Common myeloid progenitor, CD34-positive (primary cell): ENCODE data around the gene FMNL2.

Source experiments
- CTCF ChIA-PET: fragments of 350-600 bp; sonication (Branson Sonifier 250); formaldehyde crosslinking; loops from one replicate; lab custom pipeline; 2021; ENCODE audit warnings: antibody characterized with exemption; lab: Charles Lee
- POLR2A ChIA-PET: fragments of 350-600 bp; sonication (Branson Sonifier 250); formaldehyde crosslinking; loops from one replicate; lab custom pipeline; 2021; ENCODE audit warnings: antibody characterized with exemption; lab: Charles Lee
- DNase-seq, 3 donors: peaks; one replicate each; pipeline versions ENCODE4 v3.0.0 to v3.0.0-alpha.2; 2013
- H3K27ac ChIP-seq, 2 experiments: 1 replicate in 1 of 2; 2 replicates in 1 of 2; pipeline ENCODE4 v1.7.0; 2013; ENCODE audit warnings: inconsistent platforms in 2 of 2, low read length in 2 of 2, mild to moderate bottlenecking in 2 of 2, low read depth in 1 of 2, moderate library complexity in 1 of 2; ENCODE audit not compliant: severe bottlenecking in 2 of 2, insufficient read depth in 1 of 2, poor library complexity in 1 of 2
- H3K27me3 ChIP-seq, 5 experiments: replicated peaks in 2 of 5; 1 replicate in 3 of 5; 2 replicates in 2 of 5; pipeline versions ENCODE4 v1.6.1 to v1.7.0; 2013; ENCODE audit warnings: low read length in 4 of 5, mild to moderate bottlenecking in 2 of 5, moderate library complexity in 2 of 5, inconsistent platforms in 1 of 5; ENCODE audit not compliant: insufficient read depth in 5 of 5, control insufficient read depth in 4 of 5
- H3K36me3 ChIP-seq, 4 experiments: 1 replicate in 2 of 4; 2 replicates in 2 of 4; pipeline versions ENCODE4 v1.6.1 to v1.7.0; 2013; ENCODE audit warnings: low read length in 3 of 4, control low read depth in 1 of 4, mild to moderate bottlenecking in 1 of 4; ENCODE audit not compliant: control insufficient read depth in 4 of 4, insufficient read depth in 4 of 4
- H3K4me1 ChIP-seq, 4 experiments: 1 replicate in 3 of 4; 2 replicates in 1 of 4; pipeline versions ENCODE4 v1.6.1 to v1.7.1; 2013; ENCODE audit warnings: low read length in 3 of 4, mild to moderate bottlenecking in 3 of 4, control low read depth in 1 of 4, inconsistent platforms in 1 of 4, moderate library complexity in 1 of 4; ENCODE audit not compliant: control insufficient read depth in 4 of 4, insufficient read depth in 4 of 4; ENCODE audit errors: control extremely low read depth in 1 of 4
- H3K4me3 ChIP-seq, 7 experiments: 1 replicate in 4 of 7; 2 replicates in 3 of 7; pipeline versions ENCODE4 v1.5.1 to v1.7.0; 2013; ENCODE audit warnings: mild to moderate bottlenecking in 7 of 7, low read length in 6 of 7, moderate library complexity in 6 of 7, inconsistent platforms in 2 of 7, low read depth in 2 of 7, control low read depth in 1 of 7; ENCODE audit not compliant: insufficient read depth in 4 of 7, control insufficient read depth in 1 of 7; ENCODE audit errors: extremely low read depth in 1 of 7
- H3K9me3 ChIP-seq, 5 experiments: 1 replicate in 4 of 5; 2 replicates in 1 of 5; pipeline versions ENCODE4 v1.6.1 to v1.7.1; 2013; ENCODE audit warnings: low read length in 4 of 5, mild to moderate bottlenecking in 2 of 5, inconsistent platforms in 1 of 5, low read depth in 1 of 5, moderate library complexity in 1 of 5; ENCODE audit not compliant: control insufficient read depth in 4 of 5, insufficient read depth in 2 of 5; ENCODE audit errors: control extremely low read depth in 1 of 5
- WGBS: methylation state at CpG from one replicate; pipeline ENCODE4 v1.1.5; 2013; ENCODE audit not compliant: insufficient coverage; 5-methylcytosine and 5-hydroxymethylcytosine counted together

The FMNL2 gene

DNA sequence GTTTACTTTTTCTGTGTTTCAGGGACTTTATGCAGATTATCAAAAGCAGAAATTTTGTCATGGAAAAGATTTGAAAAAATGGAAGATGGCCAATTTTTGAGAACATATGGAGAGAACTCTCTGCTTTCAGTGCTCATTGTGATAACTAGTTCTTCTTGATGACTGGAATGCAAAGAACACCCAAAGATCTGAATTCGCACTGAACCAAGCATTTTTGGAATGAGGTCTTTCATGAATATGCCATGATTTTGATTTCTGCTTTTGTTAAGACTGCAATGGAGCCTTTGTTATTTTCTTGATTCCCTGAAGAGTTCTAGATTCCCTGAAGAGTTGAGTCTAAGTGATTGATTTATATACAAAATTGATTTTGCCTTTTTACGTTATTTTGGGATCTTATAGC lies 124.1 kb downstream of the FMNL2 start:
- H3K27me3 ChIP-seq = no peaks in the 10 kb centered on the region
- no peak overlapping the region for H3K27ac ChIP-seq
- CTCF ChIA-PET = no interaction called here
- 100% methylated on average over 1 of the region's 2 CpGs for WGBS
- H3K36me3 ChIP-seq = no peaks in the 10 kb centered on the region
- no peaks in the 10 kb centered on the region for H3K9me3 ChIP-seq
- DNase-seq = no peak
- H3K4me3 ChIP-seq = no peak overlapping the region
- POLR2A ChIA-PET = no interaction called here
- no peaks in the 10 kb centered on the region for H3K4me1 ChIP-seq

DNA sequence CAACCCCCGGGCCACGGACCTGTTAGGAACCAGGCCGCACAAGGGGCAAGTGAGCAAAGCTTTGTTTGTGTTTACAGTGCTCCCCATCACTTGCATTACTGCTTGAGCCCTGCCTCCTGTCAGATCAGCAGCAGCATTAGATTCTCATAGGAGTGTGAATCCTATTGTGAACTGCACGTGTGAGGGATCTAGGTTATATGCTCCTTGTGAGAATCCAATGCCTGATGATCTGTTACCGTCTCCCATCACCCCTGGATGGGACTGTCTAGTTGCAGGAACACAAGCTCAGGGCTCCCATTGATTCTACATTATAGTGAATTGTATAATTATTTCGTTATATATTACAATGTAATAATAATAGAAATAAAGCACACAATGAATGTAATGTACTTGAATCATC lies 125.6 kb downstream of the FMNL2 start:
- POLR2A ChIA-PET = no interaction called here
- H3K9me3 ChIP-seq = no peaks in the 10 kb centered on the region
- DNase-seq = no peak
- no peak overlapping the region for H3K4me3 ChIP-seq
- H3K4me1 ChIP-seq = no peaks in the 10 kb centered on the region
- H3K27me3 ChIP-seq = no peaks in the 10 kb centered on the region
- no peak overlapping the region for H3K27ac ChIP-seq
- CTCF ChIA-PET = no interaction called here
- H3K36me3 ChIP-seq = no peaks in the 10 kb centered on the region
- 100% methylated on average over 1 of the region's 6 CpGs for WGBS

DNA sequence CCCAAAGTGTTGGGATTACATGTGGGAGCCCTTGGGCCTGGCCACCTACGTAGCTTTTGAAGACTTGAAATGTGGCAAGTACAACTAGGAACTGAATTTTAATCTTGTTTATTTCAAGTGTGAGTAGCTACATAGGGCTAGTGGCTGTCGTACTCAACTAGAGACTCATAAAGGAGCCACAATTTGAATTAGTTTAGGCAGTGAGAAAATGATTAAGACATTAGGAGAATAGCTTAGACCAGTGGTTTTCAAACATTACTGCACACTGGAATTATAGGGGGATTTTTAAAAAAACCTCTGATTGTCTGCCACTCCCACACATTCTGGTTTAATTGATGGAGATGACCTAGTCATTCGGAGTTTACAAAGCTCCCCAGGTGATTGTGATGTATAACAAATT lies 127.1 kb downstream of the FMNL2 start:
- Histone ChIP-seq H3K36me3 (no peaks in the 10 kb centered on the region), H3K4me3 (no peak overlapping the region), H3K9me3 (no peaks in the 10 kb centered on the region), H3K27me3 (no peaks in the 10 kb centered on the region), H3K27ac (no peak overlapping the region), H3K4me1 (peaks cover 5 to 13% (median 6%) of the 10 kb centered on the region in 4 experiments)
- CTCF ChIA-PET = no interaction called here
- POLR2A ChIA-PET = no interaction called here
- 92% methylated on average over 1 of the region's 3 CpGs for WGBS
- no peak for DNase-seq

DNA sequence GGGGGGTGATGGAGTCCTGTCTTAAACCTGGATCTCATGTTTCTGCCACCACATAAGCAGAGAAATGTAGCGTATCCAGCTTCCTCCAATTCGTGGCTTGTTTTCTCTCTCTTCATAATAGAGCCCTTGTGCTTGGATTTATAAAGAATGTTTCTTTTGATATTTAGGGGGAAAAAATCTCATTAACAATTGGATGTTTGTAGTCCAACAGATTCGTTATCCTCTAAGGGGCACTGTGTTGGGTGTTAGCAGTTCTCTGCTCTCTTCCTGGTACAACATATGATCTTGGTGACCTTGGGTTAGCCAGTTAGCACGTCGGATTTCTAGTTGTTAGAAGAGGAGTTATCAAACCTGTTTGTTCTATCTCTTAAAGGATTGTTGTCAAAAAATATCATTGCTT lies 127.8 kb downstream of the FMNL2 start:
- Histone ChIP-seq H3K4me1 (peaks cover 7 to 19% (median 9%) of the 10 kb centered on the region in 4 experiments), H3K36me3 (no peaks in the 10 kb centered on the region), H3K9me3 (no peaks in the 10 kb centered on the region), H3K27ac (no peak overlapping the region), H3K4me3 (no peak overlapping the region), H3K27me3 (no peaks in the 10 kb centered on the region)
- DNase-seq = no peak
- POLR2A ChIA-PET = no interaction called here
- CTCF ChIA-PET = no interaction called here
- 100% methylated on average over 2 of the region's 5 CpGs for WGBS

DNA sequence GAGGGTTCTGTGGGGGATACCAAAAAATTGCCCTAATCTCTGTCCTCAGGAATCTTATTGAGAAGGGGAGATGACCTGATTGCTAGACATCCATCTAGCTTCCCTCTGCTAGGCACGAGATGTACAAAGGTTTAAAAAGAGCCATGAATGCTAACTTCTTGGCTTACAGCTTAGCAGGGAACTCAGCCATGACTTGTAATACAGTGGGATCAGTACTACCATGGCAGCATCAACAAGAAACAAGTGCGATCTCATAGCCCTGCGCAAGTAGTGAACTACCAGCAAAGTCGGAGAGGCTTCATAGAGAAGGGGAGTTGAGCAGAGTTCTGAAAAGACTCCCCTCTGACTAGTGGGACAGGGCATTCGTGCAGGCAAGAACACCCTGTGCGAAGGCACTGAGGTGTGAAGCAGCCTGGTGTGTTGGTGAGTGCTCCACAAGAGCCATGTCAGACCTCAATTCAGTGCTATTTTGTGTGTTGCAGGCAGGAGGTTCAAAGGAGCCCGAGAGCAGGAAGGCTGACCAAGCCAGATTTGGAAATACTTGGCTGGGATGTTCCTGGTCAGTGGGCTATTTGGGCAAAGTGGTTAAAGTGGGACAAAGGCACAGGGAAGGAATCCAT lies 130.0 kb downstream of the FMNL2 start:
- Histone ChIP-seq H3K36me3 (no peaks in the 10 kb centered on the region), H3K9me3 (no peaks in the 10 kb centered on the region), H3K4me3 (no peak overlapping the region), H3K4me1 (peaks cover 12 to 41% (median 22%) of the 10 kb centered on the region in 4 experiments), H3K27me3 (no peaks in the 10 kb centered on the region), H3K27ac (no peak overlapping the region)
- 97% methylated on average over 5 of the region's 7 CpGs for WGBS
- CTCF ChIA-PET = no interaction called here
- no peak for DNase-seq
- POLR2A ChIA-PET = no interaction called here

DNA sequence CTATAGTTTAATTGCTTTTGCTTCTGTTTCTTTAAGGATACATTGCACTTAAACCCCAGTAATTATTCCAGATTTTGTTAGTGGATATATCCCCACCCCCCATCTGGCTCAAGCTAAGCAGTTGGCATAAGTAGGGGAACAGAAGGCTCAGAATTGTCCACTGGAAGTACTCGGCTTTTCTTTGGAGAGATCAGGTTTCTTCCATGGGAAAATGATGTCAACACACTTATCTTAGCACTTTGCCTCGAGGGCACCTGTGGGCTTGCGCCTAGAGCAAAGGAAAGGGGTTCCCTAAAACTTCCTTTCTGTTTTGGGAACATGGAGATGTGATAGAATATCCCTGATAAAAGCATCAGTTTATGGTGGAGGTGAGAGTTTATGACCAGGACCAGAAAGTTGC lies 130.6 kb downstream of the FMNL2 start:
- 100% methylated on average over 1 of the region's 3 CpGs for WGBS
- Histone ChIP-seq H3K27me3 (no peaks in the 10 kb centered on the region), H3K4me3 (no peak overlapping the region), H3K9me3 (no peaks in the 10 kb centered on the region), H3K36me3 (no peaks in the 10 kb centered on the region), H3K4me1 (peaks cover 12 to 43% (median 22%) of the 10 kb centered on the region in 4 experiments), H3K27ac (no peak overlapping the region)
- no peak for DNase-seq
- CTCF ChIA-PET = no interaction called here
- POLR2A ChIA-PET = no interaction called here

DNA sequence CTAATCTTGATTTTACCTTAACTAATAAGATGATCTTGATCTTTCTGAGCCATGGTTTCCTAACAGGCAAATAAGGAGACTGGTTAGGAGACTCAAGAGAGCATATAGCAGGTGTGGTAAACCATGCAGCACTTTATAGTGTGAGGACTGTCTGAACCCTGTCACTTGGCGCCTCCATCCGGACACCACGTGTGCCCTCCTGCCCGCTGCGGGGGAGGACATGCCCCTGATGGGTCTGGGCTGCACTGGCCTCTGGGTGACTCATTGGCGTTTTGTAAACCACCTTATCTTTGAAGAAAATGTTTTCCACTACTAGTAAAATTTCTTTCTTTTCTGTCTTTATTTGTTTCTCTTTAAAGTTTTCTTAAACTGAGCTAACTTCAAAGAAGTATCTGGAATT lies 131.1 kb downstream of the FMNL2 start:
- ChIA-PET POLR2A (no interaction called here), CTCF (no interaction called here)
- Histone ChIP-seq H3K4me3 (no peak overlapping the region), H3K4me1 (peaks cover 12 to 43% (median 22%) of the 10 kb centered on the region in 4 experiments), H3K27me3 (no peaks in the 10 kb centered on the region), H3K9me3 (no peaks in the 10 kb centered on the region), H3K36me3 (no peaks in the 10 kb centered on the region), H3K27ac (no peak overlapping the region)
- 89% methylated on average over 5 of the region's 6 CpGs for WGBS
- DNase-seq = no peak
